HCT116 (cell line): ENCODE results near the gene C11orf54. TPM values are rescaled to one million over a fixed set of nuclear protein-coding genes. Genes with fewer than 3 reads are reported as not detected.

ENCODE experiments used
- ATAC-seq: fragments of 200-7000 bp; cut with Tn5 transposase; 2 replicates; pipeline ENCODE4 v1.9.1; 2020; ENCODE audit warnings: mild to moderate bottlenecking, moderate library complexity
- BruUV-seq: library from RNA; stranded (reverse); fragments of 400-500 nt; replicated peaks from 2 replicates; lab custom pipeline; 2021; lab: Mats Ljungman, UMichigan
- CTCF ChIA-PET: fragments of 300-600 bp; sonication (Branson Sonifier 250); formaldehyde crosslinking; loops from one replicate; lab custom pipeline; 2021; ENCODE audit warnings: antibody characterized with exemption; lab: Charles Lee
- POLR2A ChIA-PET: fragments of 300-600, 350-600 bp; sonication (Branson Sonifier 250); formaldehyde crosslinking; loops from one replicate; lab custom pipeline; 2021; ENCODE audit warnings: antibody characterized with exemption; lab: Charles Lee
- RAD21 ChIA-PET, 2 experiments: fragments of 300-600 bp; sonication (Branson Sonifier 250); formaldehyde crosslinking; loops; one replicate each; lab custom pipeline; 2023; ENCODE audit warnings: low total read pairs in 2 of 2; ENCODE audit not compliant: uncharacterized antibody in 2 of 2, unreplicated experiment in 2 of 2, low non-redundant PET in 1 of 2; lab: Charles Lee
- DNase-seq: peaks from one replicate; pipeline ENCODE4 v3.0.0-alpha.2; 2010; ENCODE audit warnings: low read depth, low spot score
- H2AFZ ChIP-seq: fragments of 200-600 bp; shearing (Covaris generic), sonication (generic); 2 replicates; pipeline ENCODE4 v1.6.1; 2017; ENCODE audit warnings: low read depth, mixed run types, mixed read lengths, antibody characterized with exemption, low read length; ENCODE audit not compliant: poor library complexity, severe bottlenecking
- H3K27ac ChIP-seq: 2 replicates; pipeline ENCODE4 v1.5.1; 2012; ENCODE audit warnings: low read depth, low read length
- H3K27me3 ChIP-seq: fragments of 200-600 bp; sonication (generic); 2 replicates; pipeline ENCODE4 v1.6.1; 2016; ENCODE audit warnings: mixed run types, low read length, mixed read lengths; ENCODE audit not compliant: insufficient read depth
- H3K36me3 ChIP-seq, 2 experiments: fragments of 200-500 bp in 1 of 2; fragments of 200-600 bp in 1 of 2; sonication (Bioruptor generic) in 1 of 2; sonication (generic) in 1 of 2; 2 replicates each; pipeline versions ENCODE4 v1.5.1 to v1.6.1; 2014 to 2016; ENCODE audit warnings: low read length in 2 of 2, inconsistent platforms in 1 of 2, mixed read lengths in 1 of 2, mixed run types in 1 of 2; ENCODE audit not compliant: insufficient read depth in 2 of 2, control insufficient read depth in 1 of 2
- H3K4me1 ChIP-seq, 2 experiments: fragments of 200-600 bp in 1 of 2; sonication (generic) in 1 of 2; 2 replicates each; pipeline versions ENCODE4 v1.5.1 to v1.6.1; 2012 to 2017; ENCODE audit warnings: low read length in 2 of 2, inconsistent platforms in 1 of 2, mild to moderate bottlenecking in 1 of 2, mixed read lengths in 1 of 2, mixed run types in 1 of 2, moderate library complexity in 1 of 2; ENCODE audit not compliant: insufficient read depth in 2 of 2, control insufficient read depth in 1 of 2
- H3K4me2 ChIP-seq: fragments of 200-600 bp; sonication (generic); 2 replicates; pipeline ENCODE4 v1.6.1; 2017; ENCODE audit warnings: mixed run types, low read length, mixed read lengths
- H3K4me3 ChIP-seq, 2 experiments: fragments of 200-600 bp in 1 of 2; sonication (generic) in 1 of 2; replicated peaks in 1 of 2; 2 replicates each; pipeline ENCODE4 v1.5.1; 2011 to 2016; ENCODE audit warnings: low read length in 2 of 2, control low read depth in 1 of 2, low read depth in 1 of 2, mild to moderate bottlenecking in 1 of 2, mixed read lengths in 1 of 2, mixed run types in 1 of 2
- H3K79me2 ChIP-seq: fragments of 200-600 bp; sonication (generic); 2 replicates; pipeline ENCODE4 v1.6.1; 2017; ENCODE audit warnings: mild to moderate bottlenecking, mixed run types, low read length, moderate library complexity, mixed read lengths; ENCODE audit not compliant: insufficient read depth
- H3K9ac ChIP-seq: fragments of 200-600 bp; sonication (generic); 2 replicates; pipeline ENCODE4 v1.6.1; 2016; ENCODE audit warnings: low read length, mixed read lengths
- H3K9me2 ChIP-seq: fragments of 200-600 bp; sonication (generic), shearing (Covaris generic); 2 replicates; pipeline ENCODE4 v1.6.1; 2017; ENCODE audit warnings: mixed run types, mild to moderate bottlenecking, moderate library complexity; ENCODE audit not compliant: insufficient read depth
- H3K9me3 ChIP-seq, 2 experiments: fragments of 200-500 bp in 1 of 2; fragments of 200-600 bp in 1 of 2; sonication (Bioruptor generic) in 1 of 2; sonication (generic) in 1 of 2; 2 replicates each; pipeline ENCODE4 v1.6.1; 2014 to 2017; ENCODE audit warnings: low read length in 2 of 2, mixed read lengths in 2 of 2, inconsistent platforms in 1 of 2, low read depth in 1 of 2, mild to moderate bottlenecking in 1 of 2, mixed run types in 1 of 2, moderate library complexity in 1 of 2; ENCODE audit not compliant: control insufficient read depth in 1 of 2, insufficient read depth in 1 of 2
- H4K20me1 ChIP-seq: fragments of 200-600 bp; sonication (generic), shearing (Covaris generic); 2 replicates; pipeline ENCODE4 v1.6.1; 2017; ENCODE audit warnings: mixed run types, mild to moderate bottlenecking, moderate library complexity; ENCODE audit not compliant: insufficient read depth
- CBX3 ChIP-seq: IDR thresholded peaks from 2 replicates; pipeline ENCODE4 v1.6.1; 2012; ENCODE audit warnings: low read depth
- CEBPB ChIP-seq: IDR thresholded peaks from 2 replicates; pipeline ENCODE4 v1.6.1; 2012; ENCODE audit warnings: low read depth
- EGR1 ChIP-seq: IDR thresholded peaks from 2 replicates; pipeline ENCODE4 v1.6.1; 2012; ENCODE audit warnings: low read depth
- ELF1 ChIP-seq: IDR thresholded peaks from 2 replicates; pipeline ENCODE4 v1.6.1; 2012; ENCODE audit warnings: low read depth, borderline replicate concordance
- EZH2 ChIP-seq: fragments of 200-600 bp; sonication (generic); IDR thresholded peaks from 2 replicates; pipeline ENCODE4 v1.6.1; 2017; ENCODE audit warnings: antibody characterized with exemption, mixed run types
- FOSL1 ChIP-seq: IDR thresholded peaks from 2 replicates; pipeline ENCODE4 v1.6.1; 2012; ENCODE audit warnings: low read depth
- JUND ChIP-seq: IDR thresholded peaks from 2 replicates; pipeline ENCODE4 v1.6.1; 2012
- MAX ChIP-seq: IDR thresholded peaks from 2 replicates; pipeline ENCODE4 v1.6.1; 2012
- REST ChIP-seq: IDR thresholded peaks from 2 replicates; pipeline ENCODE4 v1.6.1; 2012; ENCODE audit warnings: low read depth
- SP1 ChIP-seq: IDR thresholded peaks from 2 replicates; pipeline ENCODE4 v1.6.1; 2012; ENCODE audit warnings: low read depth
- SRF ChIP-seq: IDR thresholded peaks from 2 replicates; pipeline ENCODE4 v1.6.1; 2012; ENCODE audit warnings: low read depth
- YY1 ChIP-seq: IDR thresholded peaks from 2 replicates; pipeline ENCODE4 v1.6.1; 2011; ENCODE audit warnings: low read length, low read depth, moderate library complexity, mild to moderate bottlenecking; ENCODE audit not compliant: insufficient replicate concordance; ENCODE audit errors: extremely low read depth
- ZBTB33 ChIP-seq: IDR thresholded peaks from 2 replicates; pipeline ENCODE4 v1.6.1; 2011; ENCODE audit warnings: mild to moderate bottlenecking, low read length, moderate library complexity; ENCODE audit not compliant: insufficient replicate concordance; ENCODE audit errors: extremely low read depth
- ZNF274 ChIP-seq: fragments of 200-500 bp; sonication (Bioruptor generic); IDR thresholded peaks from 2 replicates; pipeline ENCODE4 v1.6.1; 2014; ENCODE audit warnings: mild to moderate bottlenecking, low read depth, low read length, inconsistent platforms
- intact Hi-C: fragments of 100-400 bp; cut with micrococcal nuclease; formaldehyde crosslinking; loops from 2 replicates; pipeline ENCODE4 v1.10.0; 2022
- total RNA-seq: library from RNA; stranded (reverse); gene quantifications from one replicate; pipeline ENCODE4 v1.2.1, GENCODE V29; 2021; ENCODE audit not compliant: unreplicated experiment

The C11orf54 gene
- total RNA-seq, 1 experiment from 2014 or later, result 26.1 TPM

GRCh38 chr11:93765551-93765950 is 24.1 kb downstream of the C11orf54 start:
- Histone ChIP-seq H3K27me3 (no peaks in the 10 kb centered on the region), H3K9ac (no peak overlapping the region), H3K4me3 (no peak overlapping the region), H3K9me2 (no peaks in the 10 kb centered on the region), H3K4me2 (no peak overlapping the region), H3K36me3 (peaks cover 0 to 12% of the 10 kb centered on the region in 2 experiments; a peak in 2 of 4 replicates), H3K4me1 (no peaks in the 10 kb centered on the region), H4K20me1 (no peaks in the 10 kb centered on the region), H3K9me3 (no peaks in the 10 kb centered on the region), H3K27ac (no peak overlapping the region), H2AFZ (no peak overlapping the region), H3K79me2 (no peaks in the 10 kb centered on the region)
- ChIA-PET CTCF (no interaction called here), POLR2A (interaction anchor here (1.6 kb wide), 1 partner anchor 24 kb away, joined by 4 read pairs; the partner anchor contains the start of genes C11orf54 and TAF1D), RAD21 (no interaction called here)
- no peak for ATAC-seq
- no peak for DNase-seq
- TF ChIP-seq YY1, result no peak
- TF ChIP-seq ELF1, result no peak
- TF ChIP-seq REST, result no peak
- TF ChIP-seq ZBTB33, result no peak
- TF ChIP-seq SRF, result no peak
- TF ChIP-seq CEBPB, result no peak
- TF ChIP-seq EGR1, result no peak
- no peak for TF ChIP-seq CBX3
- TF ChIP-seq SP1, result no peak
- TF ChIP-seq MAX, result no peak
- no peak for TF ChIP-seq EZH2
- no peak for TF ChIP-seq JUND
- no peak for TF ChIP-seq ZNF274
- TF ChIP-seq FOSL1, result no peak
- no TSS peak for BruUV-seq
- intact Hi-C loops, result no loop called here
